GM12878 (cell line): ENCODE data around the gene HP1BP3. TPM values are rescaled to one million over a fixed set of nuclear protein-coding genes. Genes with fewer than 3 reads are reported as not detected.

Experiments
- ATAC-seq: fragments of 200-7000 bp; cut with Tn5 transposase; 3 replicates; pipeline ENCODE4 v1.9.1; 2020; ENCODE audit warnings: mild to moderate bottlenecking, moderate library complexity
- BruUV-seq: library from RNA; stranded (reverse); fragments of 400-500 nt; replicated peaks from 2 replicates; lab custom pipeline; 2021; lab: Mats Ljungman, UMichigan
- CTCF ChIA-PET: fragments of 300-600 bp; sonication (Branson Sonifier 250); formaldehyde crosslinking; extraction: SDS; loops from one replicate; lab custom pipeline; 2021; ENCODE audit warnings: inconsistent platforms; lab: Yijun Ruan, JAX
- POLR2A ChIA-PET: fragments of 350-600 bp; formaldehyde crosslinking; extraction: SDS; loops from one replicate; lab custom pipeline; 2021; ENCODE audit warnings: inconsistent platforms; lab: Charles Lee
- RAD21 ChIA-PET: fragments of 300-600 bp; sonication (Branson Sonifier 250); formaldehyde crosslinking; loops from one replicate; lab custom pipeline; 2023; ENCODE audit warnings: antibody characterized with exemption; ENCODE audit not compliant: unreplicated experiment; lab: Charles Lee
- SMC1A ChIA-PET: fragments of 300-600 bp; sonication (Branson Sonifier 250); formaldehyde crosslinking; loops from one replicate; lab custom pipeline; 2023; ENCODE audit not compliant: unreplicated experiment, uncharacterized antibody; lab: Charles Lee
- DNase-seq: peaks from one replicate; pipeline ENCODE4 v3.0.0-alpha.2; 2011; ENCODE audit warnings: low read depth, low spot score
- FAIRE-seq: peaks from 3 replicates; lab custom pipeline; 2011; peaks lifted over from hg19 to GRCh38; lab: Jason Lieb, UNC
- H2AFZ ChIP-seq: 2 replicates; pipeline ENCODE4 v1.6.0; 2011; ENCODE audit warnings: low read depth, low read length, control low read depth; ENCODE audit not compliant: control insufficient read depth
- H3K27ac ChIP-seq: 2 replicates; pipeline ENCODE4 v1.5.1; 2011; ENCODE audit warnings: control low read depth; ENCODE audit not compliant: control insufficient read depth, insufficient read depth
- H3K27me3 ChIP-seq, 2 experiments: replicated peaks in 1 of 2; 2 replicates each; pipeline versions ENCODE4 v1.6.0 to v1.6.1; 2011; ENCODE audit warnings: low read length in 1 of 2; ENCODE audit not compliant: control insufficient read depth in 2 of 2, insufficient read depth in 2 of 2
- H3K36me3 ChIP-seq, 2 experiments: 2 replicates each; pipeline ENCODE4 v1.5.1; 2011; ENCODE audit warnings: low read length in 1 of 2; ENCODE audit not compliant: control insufficient read depth in 2 of 2, insufficient read depth in 2 of 2
- H3K4me1 ChIP-seq: 2 replicates; pipeline ENCODE4 v1.6.1; 2011; ENCODE audit warnings: mild to moderate bottlenecking, low read length, moderate library complexity, mixed read lengths; ENCODE audit not compliant: control insufficient read depth, insufficient read depth
- H3K4me2 ChIP-seq: 2 replicates; pipeline ENCODE4 v1.6.0; 2011; ENCODE audit warnings: control low read depth; ENCODE audit not compliant: control insufficient read depth, insufficient read depth
- H3K4me3 ChIP-seq: fragments of 200-600 bp; sonication (generic); 2 replicates; pipeline ENCODE4 v1.5.1; 2016
- H3K79me2 ChIP-seq: 2 replicates; pipeline ENCODE4 v1.6.0; 2011; ENCODE audit warnings: low read length; ENCODE audit not compliant: control insufficient read depth, insufficient read depth
- H3K9ac ChIP-seq: 2 replicates; pipeline ENCODE4 v1.8.0; 2011; ENCODE audit warnings: low read length, control low read depth, mixed read lengths; ENCODE audit not compliant: control insufficient read depth, insufficient read depth
- H3K9me3 ChIP-seq: replicated peaks from 3 replicates; pipeline ENCODE4 v1.5.1; 2011; ENCODE audit warnings: mild to moderate bottlenecking, low read length; ENCODE audit not compliant: control insufficient read depth, insufficient read depth
- H4K20me1 ChIP-seq: 2 replicates; pipeline ENCODE4 v1.6.0; 2011; ENCODE audit not compliant: control insufficient read depth, insufficient read depth
- EED ChIP-seq: sonication (generic); IDR thresholded peaks from 2 replicates; pipeline ENCODE4 v1.6.1; 2016; ENCODE audit warnings: antibody characterized with exemption, low read depth
- HDAC2 ChIP-seq: fragments of 200-600 bp; sonication (generic); IDR thresholded peaks from 2 replicates; pipeline ENCODE4 v1.6.1; 2017
- JUND ChIP-seq: IDR thresholded peaks from 2 replicates; pipeline ENCODE4 v1.6.1; 2012; ENCODE audit warnings: low read depth, mild to moderate bottlenecking, low read length, improper control_type of control experiment, moderate library complexity
- NR2C2 ChIP-seq: IDR thresholded peaks from 2 replicates; pipeline ENCODE4 v1.6.1; 2011; ENCODE audit warnings: borderline replicate concordance, low read depth; ENCODE audit not compliant: control insufficient read depth, insufficient read length
- TCF3 ChIP-seq: IDR thresholded peaks from 2 replicates; pipeline ENCODE4 v1.6.1; 2012; ENCODE audit warnings: low read depth, mild to moderate bottlenecking, low read length, borderline replicate concordance; ENCODE audit not compliant: insufficient read depth
- ZNF207 ChIP-seq: fragments of 450-650 bp; IDR thresholded peaks from 2 replicates; pipeline ENCODE4 v1.6.1; 2014; ENCODE audit warnings: antibody characterized with exemption, mild to moderate bottlenecking, borderline replicate concordance
- ZNF384 ChIP-seq: IDR thresholded peaks from 2 replicates; pipeline ENCODE4 v1.6.1; 2012; ENCODE audit warnings: low read depth, mild to moderate bottlenecking, low read length, improper control_type of control experiment, borderline replicate concordance
- WGBS: methylation state at CpG from one replicate; pipeline ENCODE4 v1.1.6; 2016; ENCODE audit warnings: low lambda C conversion rate; ENCODE audit not compliant: insufficient replicate concordance, insufficient coverage; ENCODE audit errors: missing lambda C conversion rate; 5-methylcytosine and 5-hydroxymethylcytosine counted together
- in situ Hi-C: fragments of 300-500 bp; cut with MboI; formaldehyde crosslinking; loops from 9 replicates; pipeline ENCODE4 v1.14.3; 2018; ENCODE audit warnings: mixed read lengths
- intact Hi-C: fragments of 100-400 bp; cut with micrococcal nuclease; formaldehyde crosslinking; loops from one replicate; pipeline ENCODE4 v1.14.2; 2022; ENCODE audit not compliant: unreplicated experiment
- polyA plus RNA-seq, 11 experiments: library from polyadenylated mRNA; depleted of rRNA in 4 of 11; unstranded in 6 of 11; stranded (reverse) in 5 of 11; fragments of >200 nt; fragmentation: Nextera tagmentation in 4 of 11; fragmentation: Illumina TruSeq in 1 of 11; extraction: Ambion mirVana in 4 of 11; extraction: Trizol in 1 of 11; gene quantifications; 1 replicate in 1 of 11; 2 replicates in 10 of 11; pipeline versions ENCODE4 v1.2.1 to v1.2.3, GENCODE V29; 2011 to 2016; ENCODE audit warnings: inconsistent platforms in 2 of 11, missing spikeins in 2 of 11, low read depth in 1 of 11
- total RNA-seq, 4 experiments: library from RNA; depleted of rRNA in 3 of 4; stranded (reverse); fragments of >200 nt in 3 of 4; fragmentation: Illumina TruSeq in 1 of 4; extraction: Trizol in 1 of 4; gene quantifications; 2 replicates each; pipeline versions ENCODE4 v1.2.1 to v1.2.3, GENCODE V29; 2013 to 2021
- TF ChIP-seq, protein P1 (sequence below): fragments of 450-650 bp; formaldehyde crosslinking; IDR thresholded peaks from 2 replicates; pipeline ENCODE4 v1.5.0; 2022; ENCODE audit warnings: mild to moderate bottlenecking, missing genetic modification characterization
- TF ChIP-seq, protein P2 (sequence below): IDR thresholded peaks from 2 replicates; pipeline ENCODE4 v1.6.1; 2011; ENCODE audit warnings: borderline replicate concordance, low read depth, mild to moderate bottlenecking, moderate library complexity, low read length; ENCODE audit not compliant: insufficient read depth, poor library complexity, severe bottlenecking
- TF ChIP-seq, protein P3 (sequence below): IDR thresholded peaks from 2 replicates; pipeline ENCODE4 v1.6.1; 2012; ENCODE audit warnings: low read depth, low read length, improper control_type of control experiment

The HP1BP3 gene
- total and polyA plus RNA-seq, 10 of the 15 experiments (the other 5 are each of a cell fraction or from before 2014, with no cell fraction given), result 32.6 to 188 (median 133) TPM

DNA sequence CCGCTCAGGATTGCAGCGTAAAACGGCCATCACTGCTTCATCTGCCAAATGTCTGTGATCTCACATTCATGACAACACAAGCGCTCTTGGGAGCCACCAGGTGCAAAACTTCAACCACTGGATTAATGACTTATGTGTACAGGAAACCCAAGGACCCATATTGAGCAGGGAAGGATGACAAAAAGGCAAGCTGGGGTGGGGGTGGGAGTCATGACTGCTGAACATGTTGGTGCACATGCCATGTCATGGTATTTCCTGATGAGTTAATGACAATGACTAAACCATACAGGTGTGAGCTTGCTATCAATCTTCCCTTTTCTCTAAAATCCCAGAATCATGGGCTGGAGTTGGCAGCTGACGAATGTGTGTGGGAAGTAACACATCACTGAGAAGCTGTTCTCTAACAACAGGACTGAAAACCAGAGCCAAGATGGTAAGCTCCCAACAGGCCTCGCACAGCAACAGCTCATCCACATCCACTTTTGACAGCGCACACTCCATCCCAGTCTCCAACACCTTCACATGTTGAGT lies 51.5 kb downstream of the HP1BP3 start:
- CTCF ChIA-PET, result interaction anchor here (0.8 to 1.0 kb wide), 2 partner anchors 10 to 39 kb away, joined by 4 read pairs; no protein-coding TSS in a partner anchor
- no peak for DNase-seq
- H3K27me3 ChIP-seq, result peaks cover 4 to 7% of the 10 kb centered on the region in 2 experiments; a peak in 3 of 4 replicates
- intact Hi-C loops, result no loop called here
- in situ Hi-C loops, result no loop called here
- H3K27ac ChIP-seq, result no peak overlapping the region
- FAIRE-seq, result no peak
- no peak for TF ChIP-seq NR2C2
- no peak for TF ChIP-seq HDAC2
- TF ChIP-seq, protein P1, sequence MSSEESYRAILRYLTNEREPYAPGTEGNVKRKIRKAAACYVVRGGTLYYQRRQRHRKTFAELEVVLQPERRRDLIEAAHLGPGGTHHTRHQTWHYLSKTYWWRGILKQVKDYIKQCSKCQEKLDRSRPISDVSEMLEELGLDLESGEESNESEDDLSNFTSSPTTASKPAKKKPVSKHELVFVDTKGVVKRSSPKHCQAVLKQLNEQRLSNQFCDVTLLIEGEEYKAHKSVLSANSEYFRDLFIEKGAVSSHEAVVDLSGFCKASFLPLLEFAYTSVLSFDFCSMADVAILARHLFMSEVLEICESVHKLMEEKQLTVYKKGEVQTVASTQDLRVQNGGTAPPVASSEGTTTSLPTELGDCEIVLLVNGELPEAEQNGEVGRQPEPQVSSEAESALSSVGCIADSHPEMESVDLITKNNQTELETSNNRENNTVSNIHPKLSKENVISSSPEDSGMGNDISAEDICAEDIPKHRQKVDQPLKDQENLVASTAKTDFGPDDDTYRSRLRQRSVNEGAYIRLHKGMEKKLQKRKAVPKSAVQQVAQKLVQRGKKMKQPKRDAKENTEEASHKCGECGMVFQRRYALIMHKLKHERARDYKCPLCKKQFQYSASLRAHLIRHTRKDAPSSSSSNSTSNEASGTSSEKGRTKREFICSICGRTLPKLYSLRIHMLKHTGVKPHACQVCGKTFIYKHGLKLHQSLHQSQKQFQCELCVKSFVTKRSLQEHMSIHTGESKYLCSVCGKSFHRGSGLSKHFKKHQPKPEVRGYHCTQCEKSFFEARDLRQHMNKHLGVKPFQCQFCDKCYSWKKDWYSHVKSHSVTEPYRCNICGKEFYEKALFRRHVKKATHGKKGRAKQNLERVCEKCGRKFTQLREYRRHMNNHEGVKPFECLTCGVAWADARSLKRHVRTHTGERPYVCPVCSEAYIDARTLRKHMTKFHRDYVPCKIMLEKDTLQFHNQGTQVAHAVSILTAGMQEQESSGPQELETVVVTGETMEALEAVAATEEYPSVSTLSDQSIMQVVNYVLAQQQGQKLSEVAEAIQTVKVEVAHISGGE (CRISPR knock-in tag), result no peak
- no peak for TF ChIP-seq JUND
- TF ChIP-seq TCF3, result no peak
- TF ChIP-seq, protein P2, sequence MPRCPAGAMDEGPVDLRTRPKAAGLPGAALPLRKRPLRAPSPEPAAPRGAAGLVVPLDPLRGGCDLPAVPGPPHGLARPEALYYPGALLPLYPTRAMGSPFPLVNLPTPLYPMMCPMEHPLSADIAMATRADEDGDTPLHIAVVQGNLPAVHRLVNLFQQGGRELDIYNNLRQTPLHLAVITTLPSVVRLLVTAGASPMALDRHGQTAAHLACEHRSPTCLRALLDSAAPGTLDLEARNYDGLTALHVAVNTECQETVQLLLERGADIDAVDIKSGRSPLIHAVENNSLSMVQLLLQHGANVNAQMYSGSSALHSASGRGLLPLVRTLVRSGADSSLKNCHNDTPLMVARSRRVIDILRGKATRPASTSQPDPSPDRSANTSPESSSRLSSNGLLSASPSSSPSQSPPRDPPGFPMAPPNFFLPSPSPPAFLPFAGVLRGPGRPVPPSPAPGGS, result no peak
- no peak for TF ChIP-seq ZNF384
- TF ChIP-seq, protein P3, sequence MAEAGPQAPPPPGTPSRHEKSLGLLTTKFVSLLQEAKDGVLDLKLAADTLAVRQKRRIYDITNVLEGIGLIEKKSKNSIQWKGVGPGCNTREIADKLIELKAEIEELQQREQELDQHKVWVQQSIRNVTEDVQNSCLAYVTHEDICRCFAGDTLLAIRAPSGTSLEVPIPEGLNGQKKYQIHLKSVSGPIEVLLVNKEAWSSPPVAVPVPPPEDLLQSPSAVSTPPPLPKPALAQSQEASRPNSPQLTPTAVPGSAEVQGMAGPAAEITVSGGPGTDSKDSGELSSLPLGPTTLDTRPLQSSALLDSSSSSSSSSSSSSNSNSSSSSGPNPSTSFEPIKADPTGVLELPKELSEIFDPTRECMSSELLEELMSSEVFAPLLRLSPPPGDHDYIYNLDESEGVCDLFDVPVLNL, result no peak
- no peak for TF ChIP-seq EED
- TF ChIP-seq ZNF207, result no peak
- no TSS peak for BruUV-seq
- peaks cover 10% of the 10 kb centered on the region for H3K4me1 ChIP-seq
- no peak overlapping the region for H2AFZ ChIP-seq
- POLR2A ChIA-PET, result interaction anchor here (0.6 kb wide), 3 partner anchors 213 to 344 kb away, joined by 3 to 4 read pairs (median 3); no protein-coding TSS in a partner anchor
- SMC1A ChIA-PET, result interaction anchor here (0.6 kb wide), 2 partner anchors 44 to 551 kb away, joined by 3 to 4 read pairs; no protein-coding TSS in a partner anchor
- H3K9ac ChIP-seq, result no peak overlapping the region
- H3K9me3 ChIP-seq, result no peaks in the 10 kb centered on the region
- H4K20me1 ChIP-seq, result 0 out of 2 replicates have a peak, but pooled peaks cover 1% of the 10 kb centered on the region
- H3K36me3 ChIP-seq, result peaks cover 0 to 7% of the 10 kb centered on the region in 2 experiments; a peak in 3 of 4 replicates
- WGBS, result 97% methylated on average over 7 of the region's 7 CpGs
- H3K4me3 ChIP-seq, result no peak overlapping the region
- RAD21 ChIA-PET, result no interaction called here
- ATAC-seq, result no peak
- no peak overlapping the region for H3K4me2 ChIP-seq
- no peaks in the 10 kb centered on the region for H3K79me2 ChIP-seq
